Cortex of kidney (tissue), 1 donor: ENCODE data around the gene NREP.

Source experiments
- DNase-seq: peaks from one replicate; lab custom pipeline; 2025; lab: John Stamatoyannopoulos, UW

NREP gene

DNA sequence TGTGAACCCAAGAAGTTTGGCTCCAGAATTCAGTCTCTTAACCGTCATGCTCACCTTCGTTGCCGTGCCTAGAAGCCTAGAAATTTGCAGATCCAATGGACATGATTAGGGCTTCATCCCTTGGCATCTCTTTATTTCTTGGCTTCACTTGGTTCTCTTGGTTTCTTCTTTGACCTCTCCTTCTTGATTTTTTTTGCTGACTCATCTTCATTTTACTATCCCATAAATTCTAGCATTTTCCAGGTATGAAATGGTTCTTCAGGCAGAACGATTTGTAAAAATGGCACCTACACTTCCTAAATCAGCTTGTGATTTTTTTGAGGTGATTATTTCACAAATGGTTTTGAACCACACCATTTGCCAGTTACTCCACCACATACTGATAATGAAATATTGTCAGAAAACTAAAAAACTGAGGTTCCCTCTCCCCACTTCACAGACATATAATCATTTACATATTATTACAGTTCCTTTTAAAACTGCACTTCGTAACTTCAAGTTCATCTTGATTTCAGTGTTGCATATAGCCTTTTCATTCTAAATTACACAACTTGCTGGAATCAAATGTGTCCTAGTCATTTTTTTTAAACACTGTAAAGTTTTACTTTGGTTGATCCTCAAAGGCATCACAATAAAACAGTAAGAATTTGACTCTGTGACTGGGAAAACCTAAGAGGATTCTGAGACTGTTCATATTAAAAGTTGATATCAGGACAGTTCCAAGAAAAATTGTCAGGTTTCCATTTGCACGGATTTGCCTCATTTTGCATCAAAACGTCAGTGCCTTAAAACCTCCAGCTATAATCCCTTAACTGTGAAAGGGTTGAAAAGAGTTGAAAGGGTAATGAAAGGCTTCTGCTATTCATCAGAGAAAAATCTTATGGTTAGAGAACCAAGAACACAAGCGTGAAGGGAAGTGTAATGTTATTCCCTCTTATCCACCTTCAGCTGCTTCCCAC lies 8.9 kb upstream of the NREP start:
- no peak for DNase-seq

DNA sequence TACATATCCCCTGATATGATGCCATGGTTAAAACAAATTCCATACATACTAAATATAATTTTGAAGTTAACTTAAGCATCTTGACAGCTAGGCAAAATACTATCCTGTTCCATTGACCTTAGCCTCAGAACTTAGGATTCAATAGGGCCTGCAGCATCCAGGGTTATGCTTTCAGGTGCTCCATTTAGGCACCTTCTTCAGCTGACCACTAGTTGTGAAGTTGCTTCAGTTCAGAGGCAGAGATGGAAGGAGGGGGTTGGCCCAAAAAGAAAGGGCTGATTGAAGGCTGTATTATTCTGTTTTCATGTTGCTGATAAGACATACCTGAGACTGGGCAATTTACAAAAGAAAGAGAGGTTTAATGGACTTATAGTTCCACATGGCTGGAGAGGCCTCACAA lies 7.0 kb upstream of the NREP start:
- DNase-seq: no peak

DNA sequence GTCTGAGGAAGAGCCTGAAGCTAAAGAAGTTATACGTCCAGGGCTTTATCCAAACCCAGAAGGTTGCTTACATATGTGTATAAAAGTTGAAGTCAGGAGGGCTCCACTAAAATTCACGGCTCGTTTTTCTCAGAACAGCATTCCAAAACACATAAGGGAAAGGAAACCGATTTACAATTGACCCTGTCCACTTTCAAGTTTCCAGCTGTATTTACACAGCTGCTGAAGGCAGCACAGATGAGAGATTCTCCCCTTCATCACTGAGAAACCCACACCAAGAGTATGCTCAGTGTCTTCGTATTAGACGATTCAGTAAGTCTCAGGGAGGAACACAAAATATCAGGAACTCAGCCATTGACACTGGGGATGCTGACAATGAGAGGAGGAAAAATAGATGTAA lies 5.9 kb upstream of the NREP start:
- DNase-seq: no peak

DNA sequence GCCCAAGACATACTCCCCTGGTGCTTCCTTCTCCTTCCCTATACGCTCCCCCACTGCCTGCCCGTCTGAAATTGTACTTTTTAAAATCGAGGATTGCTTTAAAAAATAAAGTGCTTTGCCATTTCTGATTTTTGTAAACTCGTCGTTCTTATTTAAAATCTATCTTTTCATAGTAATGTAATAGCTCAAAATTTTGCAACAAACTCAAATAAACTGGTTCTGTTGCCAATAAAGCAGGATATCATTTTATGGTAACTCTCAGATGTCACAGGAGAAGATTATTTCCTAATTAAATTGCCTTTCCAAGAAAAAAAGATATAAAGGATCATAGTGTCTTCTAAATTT lies 1.3 kb upstream of the NREP start:
- DNase-seq: no peak

DNA sequence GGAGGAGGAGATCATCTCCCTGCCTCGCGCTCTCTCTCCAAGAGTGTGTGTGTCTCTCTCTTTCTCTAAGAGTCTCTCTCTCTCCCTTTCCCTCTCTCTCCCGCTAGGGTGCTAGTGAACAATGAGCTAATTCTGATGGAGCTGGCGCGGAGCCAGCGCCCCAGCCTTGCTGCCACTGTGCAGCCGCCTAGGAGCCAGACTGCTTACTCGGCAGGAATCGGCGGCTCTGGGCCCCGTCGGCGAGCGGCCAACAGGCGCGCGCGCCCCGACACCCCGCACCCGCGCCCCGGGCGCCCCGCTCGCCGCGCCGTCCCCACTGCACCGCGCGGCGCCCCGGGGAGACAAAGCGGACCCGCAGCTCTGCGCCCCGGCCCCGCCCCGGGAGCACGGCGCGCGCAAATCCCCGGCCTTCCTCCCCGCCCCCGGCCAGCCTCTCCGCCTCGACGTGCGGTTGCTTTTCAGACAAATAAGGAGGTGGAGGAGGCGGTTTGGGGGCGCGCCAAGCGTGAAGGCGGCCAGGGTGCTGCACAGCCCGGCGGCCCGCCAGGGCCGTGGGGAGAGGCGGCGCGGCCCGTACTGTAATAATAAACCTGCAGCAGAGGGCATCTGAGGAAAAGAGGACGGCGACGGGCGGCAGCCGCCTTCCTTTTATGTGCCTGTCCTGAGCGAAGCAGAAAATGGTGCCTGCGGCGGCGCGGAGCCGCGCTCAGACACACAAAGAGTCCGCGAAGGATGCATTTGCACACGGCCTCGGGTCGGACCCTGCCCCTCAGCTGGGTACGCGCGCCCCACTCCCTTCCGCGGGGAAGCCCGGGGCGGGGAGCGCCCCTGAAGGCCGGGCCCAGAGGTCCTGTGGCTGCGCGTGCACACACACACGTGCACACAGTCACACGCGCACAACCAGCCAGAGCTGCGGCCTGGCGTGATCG lies 625 bp upstream of the NREP start:
- DNase-seq: no peak

DNA sequence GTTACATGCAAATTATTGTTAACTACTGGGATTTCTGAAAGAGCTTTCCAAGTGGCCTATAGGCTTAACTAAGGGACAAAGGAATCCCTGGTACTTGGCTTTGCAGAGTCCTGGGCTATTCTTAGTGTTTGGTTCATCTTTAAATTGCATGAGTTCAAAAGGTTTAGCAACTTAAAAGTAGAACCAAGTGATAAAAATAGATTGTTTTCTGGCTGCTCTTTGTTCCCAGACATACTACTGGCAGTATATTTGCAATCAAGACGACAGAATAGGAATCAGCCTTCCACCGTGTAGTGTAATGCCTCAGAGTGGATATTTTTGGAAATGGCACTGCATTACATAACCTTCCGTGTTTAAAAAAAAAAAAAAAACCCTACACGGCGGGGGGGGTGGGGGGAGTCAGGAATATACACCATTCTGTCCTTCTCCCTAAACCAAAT lies 1.0 kb downstream of the NREP start:
- no peak for DNase-seq

DNA sequence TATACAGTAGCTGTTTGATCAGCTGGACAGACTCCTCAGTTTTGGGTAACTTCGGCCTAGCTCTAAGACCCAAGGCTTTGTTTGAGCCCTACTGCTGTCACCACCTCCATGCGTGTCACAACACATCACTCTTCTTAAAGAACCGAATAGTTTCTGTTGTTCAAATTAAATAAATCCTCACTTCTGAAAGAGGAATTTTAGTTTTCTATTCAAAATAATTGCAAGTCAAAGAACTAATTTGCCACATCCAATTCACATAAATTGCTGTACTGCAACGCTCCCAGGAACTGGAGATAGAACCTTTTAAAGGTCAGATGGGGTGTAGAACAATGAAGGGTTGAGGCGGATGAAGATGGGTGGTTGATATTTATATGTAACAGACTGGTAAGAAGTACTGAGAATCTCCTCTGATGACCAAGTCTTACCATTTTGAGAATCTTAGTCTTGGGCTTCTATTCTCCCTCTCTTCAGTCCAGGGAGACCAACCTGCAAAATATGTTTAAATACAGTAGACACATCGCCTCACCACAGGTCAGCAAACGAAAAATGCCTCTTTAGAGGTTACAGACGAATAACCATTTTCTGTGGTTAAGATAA lies 1.6 kb downstream of the NREP start:
- no peak for DNase-seq

DNA sequence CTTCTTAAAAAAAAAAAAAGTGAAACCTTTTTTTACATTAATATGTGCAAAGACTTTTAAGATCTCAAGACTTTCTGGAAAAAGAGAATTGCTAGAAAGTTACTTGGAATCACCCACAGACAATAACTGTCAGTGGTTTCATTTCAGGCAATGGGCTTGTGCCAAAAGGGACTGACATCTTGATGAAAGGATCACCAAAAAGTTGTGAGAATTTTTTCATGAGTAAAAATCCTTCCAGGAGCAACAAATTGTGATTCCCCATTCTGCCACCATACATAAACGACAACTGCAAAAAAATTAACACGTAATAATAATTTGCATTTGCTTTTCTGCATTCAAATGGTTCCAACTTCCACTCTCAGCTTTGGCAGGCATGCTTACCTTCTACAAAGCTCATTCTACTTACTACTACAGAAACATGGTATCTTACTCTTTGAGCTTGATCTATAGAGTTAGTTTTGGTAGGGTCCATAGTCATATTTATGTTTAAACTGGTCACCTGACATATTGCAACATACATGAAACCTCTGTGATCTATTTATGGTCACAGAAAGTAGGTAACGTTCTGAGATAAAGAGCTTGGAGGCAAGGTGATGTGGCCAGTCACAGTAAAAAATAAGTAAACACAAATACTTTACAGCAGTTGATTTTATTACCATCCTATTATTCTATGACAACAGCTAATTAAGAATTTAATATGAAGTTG lies 3.0 kb downstream of the NREP start:
- no peak for DNase-seq

DNA sequence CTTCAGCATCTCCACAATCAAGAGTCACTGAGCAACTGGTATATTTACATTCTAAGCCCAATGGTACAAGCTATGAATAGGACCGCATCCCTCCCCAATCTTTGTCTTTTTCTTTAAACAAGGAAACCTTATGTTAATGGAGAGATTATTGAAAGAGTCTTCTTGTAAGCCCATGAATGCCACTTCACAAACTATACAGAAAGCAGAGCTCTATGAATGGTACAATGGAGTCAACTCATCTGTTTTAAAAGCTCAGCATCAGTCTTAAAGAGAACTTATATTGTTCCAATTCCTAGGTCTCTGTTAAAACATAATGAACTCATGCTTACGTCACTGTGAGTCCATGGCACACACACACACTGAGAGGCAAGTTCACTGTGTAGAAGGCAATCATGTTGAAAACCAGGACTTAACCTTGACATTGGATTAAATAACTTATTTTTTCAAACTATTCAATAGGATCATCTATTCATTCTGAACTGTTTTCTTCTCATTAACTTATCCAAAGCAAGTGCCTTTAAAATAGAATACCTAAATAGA lies 4.5 kb downstream of the NREP start:
- DNase-seq: no peak

DNA sequence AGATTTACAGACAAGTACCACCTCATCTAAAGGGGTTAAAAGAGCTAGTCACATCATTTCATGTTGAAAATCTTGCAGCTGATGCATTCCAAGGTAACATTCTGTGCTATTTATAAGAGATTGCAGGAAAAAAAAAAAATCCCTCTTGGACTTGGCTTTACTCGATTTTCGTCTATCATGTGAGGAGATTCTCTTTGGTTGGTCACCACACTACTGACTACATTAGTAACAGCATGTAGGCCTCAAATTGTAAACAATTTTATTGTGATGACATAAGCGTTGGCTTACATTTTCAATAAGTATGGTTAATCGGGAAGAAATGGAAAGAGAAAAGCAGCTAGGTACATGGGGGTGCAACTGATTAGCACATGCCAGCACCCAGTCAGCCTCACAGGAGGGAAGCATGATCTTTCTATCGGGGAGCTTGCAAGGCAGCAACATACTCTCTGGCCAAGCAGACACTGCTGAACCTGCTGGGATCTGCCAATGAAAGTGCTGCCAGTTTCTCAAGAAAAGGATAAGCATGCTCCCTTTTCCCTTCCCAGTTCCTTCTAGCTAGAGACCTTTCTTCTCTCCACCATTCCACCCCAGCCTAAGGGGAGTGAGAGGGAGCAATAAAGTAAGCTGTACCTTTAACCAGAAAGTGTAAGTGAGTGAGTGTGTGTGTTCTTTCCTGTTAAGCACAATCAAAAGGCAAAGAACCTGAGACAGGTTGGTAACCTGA lies 7.5 kb downstream of the NREP start:
- no peak for DNase-seq

DNA sequence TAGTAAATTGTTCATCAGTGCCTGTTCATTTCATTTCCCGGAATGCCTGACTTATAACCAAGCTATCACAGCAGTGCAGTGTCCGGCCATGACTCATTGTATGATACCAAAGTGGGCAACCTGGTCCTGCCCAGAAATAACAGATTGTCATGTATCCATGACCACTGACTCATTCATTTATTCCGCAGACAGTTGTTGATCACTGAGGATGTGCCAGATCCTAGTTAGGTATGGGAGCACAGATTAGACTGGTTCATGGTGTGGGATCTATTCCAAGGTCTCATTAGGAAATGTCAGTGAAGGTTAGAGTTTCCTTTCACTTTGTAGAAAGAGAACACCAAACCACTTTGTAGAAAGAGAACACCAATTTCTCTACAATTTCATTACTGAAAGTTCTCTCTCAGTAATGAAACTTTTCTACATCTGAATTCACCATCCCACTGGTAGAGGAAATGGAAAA lies 8.7 kb downstream of the NREP start:
- DNase-seq: no peak

DNA sequence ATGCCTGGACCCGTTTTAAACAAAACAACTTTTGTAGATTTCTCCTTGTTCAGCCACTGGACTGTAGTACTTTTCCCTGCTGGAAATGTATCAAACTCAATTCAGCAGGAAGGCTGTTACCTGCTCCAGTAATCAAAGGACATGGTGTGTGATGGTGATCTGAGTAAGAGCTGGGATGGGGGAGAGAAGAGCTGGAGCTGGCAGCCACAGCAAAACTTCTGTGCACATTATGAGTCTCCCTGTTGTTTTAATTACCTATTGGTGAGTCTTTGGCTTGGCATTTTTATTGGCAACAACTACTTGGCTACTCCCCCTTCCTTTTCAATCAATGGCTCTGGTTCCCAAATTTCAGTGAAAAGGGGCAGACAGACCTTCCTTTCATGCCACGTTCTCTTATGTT lies 9.7 kb downstream of the NREP start:
- DNase-seq: no peak

DNA sequence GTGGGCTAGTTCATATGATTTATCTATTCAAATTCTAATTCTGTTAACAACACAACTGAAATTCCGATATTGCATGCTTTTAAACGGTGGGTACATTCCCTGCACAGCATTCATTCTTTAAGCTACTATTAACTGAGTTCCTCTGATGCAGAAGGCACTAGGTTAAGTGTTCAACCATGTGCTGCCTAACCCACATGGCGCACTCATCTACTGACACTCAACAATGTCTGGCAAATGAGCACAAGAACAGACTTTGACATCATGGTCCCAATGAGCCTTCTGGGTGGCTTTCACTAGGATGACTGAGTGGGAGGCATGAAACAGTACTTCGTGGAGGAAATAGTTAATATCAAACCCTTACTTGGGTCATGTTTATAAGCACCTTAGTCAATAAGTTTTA lies 10.2 kb downstream of the NREP start:
- no peak for DNase-seq

DNA sequence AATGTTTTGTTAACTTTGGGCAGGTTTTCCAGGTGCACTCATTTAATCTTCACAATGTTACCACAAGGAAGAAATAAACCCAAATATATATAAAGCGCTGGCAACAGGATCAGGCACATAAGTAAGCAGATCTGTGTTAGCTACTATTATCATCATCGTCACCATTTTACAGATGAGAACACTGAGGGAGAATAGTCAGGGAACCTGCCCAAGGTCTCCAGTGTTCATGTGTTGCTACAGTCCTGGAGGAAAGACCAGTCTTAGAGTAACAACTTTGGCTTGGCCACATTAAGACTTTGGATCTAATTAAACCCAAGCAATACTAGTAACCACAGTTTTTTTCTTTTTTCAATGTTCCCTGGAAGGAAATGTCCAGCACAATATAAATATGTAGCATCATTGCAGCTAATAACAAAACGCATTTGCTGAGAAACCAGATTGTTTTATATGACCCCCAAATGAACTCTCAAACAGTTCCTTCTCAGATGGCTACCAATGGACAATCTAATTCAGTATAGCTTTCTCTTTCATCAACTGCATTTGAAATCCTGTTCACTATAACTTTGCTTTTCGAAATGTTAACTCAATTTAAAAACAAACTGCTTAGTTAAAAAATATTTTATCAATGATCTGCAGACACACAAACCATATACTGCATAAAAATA lies 11.8 kb downstream of the NREP start:
- no peak for DNase-seq

DNA sequence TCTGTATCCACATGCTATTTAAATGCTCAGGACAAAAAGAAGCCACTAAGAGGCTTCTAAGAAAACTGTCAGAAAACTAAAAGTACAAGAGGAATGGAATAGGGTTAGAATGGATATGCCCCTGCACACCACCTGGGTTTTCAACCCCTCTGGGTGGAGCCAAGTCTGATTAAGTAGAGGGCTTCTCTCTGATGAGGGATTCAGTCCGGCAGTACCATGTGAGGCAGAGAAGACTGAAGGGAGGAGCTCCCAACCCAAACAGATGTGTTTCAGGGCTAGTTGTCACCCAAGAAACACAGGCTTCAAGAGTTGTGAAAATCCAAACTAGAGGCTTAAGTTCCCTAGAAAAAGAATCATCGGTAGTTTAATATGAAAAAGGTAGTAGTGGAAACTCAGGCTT lies 12.5 kb downstream of the NREP start:
- no peak for DNase-seq

DNA sequence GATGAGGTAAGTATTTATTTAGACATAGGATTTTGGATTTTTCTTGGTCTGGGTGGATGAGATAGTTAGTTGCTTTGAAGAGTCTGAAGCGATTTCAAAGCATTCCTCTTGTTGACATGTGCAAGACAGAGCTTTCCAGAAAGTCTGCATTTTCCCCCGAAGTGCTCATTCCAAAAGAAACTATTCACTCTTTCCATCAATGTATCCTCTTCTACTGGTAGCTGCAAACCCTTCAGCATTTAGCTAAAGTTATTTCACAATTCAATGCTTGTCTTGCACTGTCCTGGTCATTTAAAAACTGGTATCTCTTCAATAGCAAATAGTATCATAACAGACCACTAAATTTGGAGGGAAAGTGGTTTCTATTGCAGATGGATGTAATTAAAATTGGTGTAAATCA lies 13.0 kb downstream of the NREP start:
- DNase-seq: no peak

DNA sequence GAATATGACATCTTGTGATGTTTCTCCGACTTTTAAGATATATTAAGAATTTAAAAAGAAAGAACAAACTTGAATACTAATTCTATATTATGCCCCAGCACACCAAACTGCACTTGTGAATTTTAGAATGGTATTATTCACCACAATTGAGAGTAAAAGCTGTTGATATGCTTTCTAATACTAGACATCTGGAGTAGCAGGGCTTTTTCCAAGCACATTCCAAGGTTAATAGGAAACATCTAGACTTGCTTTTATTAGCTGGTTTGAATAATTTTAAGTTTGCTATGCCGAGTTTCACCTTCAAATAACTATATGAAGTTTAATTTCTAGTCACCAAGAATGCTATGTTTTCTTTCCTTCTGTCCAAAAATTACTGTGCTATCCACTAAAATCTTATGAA lies 13.5 kb downstream of the NREP start:
- no peak for DNase-seq

DNA sequence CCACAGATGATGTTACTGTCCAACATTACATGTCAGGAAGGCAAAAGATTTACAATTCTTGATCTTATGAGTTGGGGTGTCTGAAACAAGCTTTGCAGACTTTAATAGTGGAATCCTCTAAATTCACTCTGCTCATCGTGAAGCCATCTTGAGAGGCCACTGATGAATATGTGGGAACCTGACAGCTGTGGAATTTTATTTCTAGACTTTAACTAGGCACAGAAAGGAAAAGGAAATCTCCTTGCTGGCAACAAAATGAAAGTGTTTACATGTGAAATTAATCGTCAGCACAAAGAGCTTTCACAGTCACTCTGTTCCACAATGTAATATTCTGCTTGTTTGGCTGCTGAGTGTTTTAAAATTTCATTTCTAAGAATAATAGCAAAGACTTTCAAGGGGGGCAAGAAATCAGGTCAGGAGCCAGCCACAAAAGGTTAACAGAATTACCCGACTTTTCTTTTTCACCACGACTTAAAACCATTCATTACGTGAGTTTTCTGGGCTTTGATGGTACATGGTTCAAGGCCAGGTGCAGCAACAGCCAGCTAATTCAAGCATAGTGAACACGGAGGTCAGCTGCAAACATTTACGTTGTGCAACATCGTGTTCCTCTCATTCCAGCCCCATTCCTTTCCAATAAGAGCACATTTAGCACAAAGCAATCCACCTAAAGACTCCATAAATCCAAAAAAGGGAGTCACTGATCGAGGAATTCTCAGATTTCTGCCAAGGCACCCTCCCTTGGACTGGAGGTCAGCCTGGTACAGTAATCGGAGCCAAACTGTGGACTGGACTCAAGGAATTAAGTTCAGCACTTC lies 14.6 kb downstream of the NREP start:
- no peak for DNase-seq

DNA sequence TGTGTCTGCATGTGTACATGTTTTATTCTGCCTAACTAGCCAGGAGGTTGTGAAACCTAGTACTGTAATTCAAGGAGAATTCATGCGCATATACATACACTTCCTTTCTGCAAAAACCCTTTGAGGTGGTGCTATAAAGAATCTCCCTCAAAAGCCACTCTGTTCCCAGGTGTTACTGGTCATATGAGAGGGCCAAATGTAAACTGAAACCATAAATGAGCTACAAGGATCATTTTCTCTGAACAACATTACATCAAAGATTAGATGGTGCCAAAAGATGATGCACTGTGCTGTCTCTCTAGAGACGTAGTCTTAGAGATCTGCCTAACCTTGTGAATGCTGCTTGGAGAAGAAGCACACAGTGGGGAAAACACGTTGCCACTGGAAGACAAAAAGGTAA lies 15.7 kb downstream of the NREP start:
- no peak for DNase-seq
